ENCODE results near the gene SNTN. TPM values are rescaled to one million over a fixed set of nuclear protein-coding genes. Genes with fewer than 3 reads are reported as not detected.
A peak's percentile ranks its signal among the peaks of the same experiment; 100 is the strongest.

The SNTN gene
- total and polyA plus RNA-seq, 4 experiments from 2014 or later, result not detected

DNA sequence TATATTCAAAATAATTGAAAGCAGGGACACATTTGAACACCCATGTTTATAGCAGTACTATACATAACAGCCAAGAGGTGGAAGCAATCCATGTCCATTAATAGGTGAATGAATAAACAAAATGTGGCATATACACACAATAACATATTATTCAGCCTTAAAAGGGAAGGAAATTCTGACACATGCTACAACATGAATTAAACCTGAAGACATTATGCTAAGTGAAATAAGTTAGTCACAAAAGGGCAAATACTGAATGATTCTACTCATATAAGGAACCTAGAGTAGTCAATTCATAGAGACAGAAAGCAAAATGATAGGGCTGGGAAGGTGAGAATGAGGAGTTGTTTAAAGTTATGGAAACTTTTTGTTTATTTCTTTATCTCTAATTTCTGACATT is 40.9 kb downstream of the SNTN start:
- no peak overlapping the region for H3K4me3 Mint-ChIP-seq
- intact Hi-C loops (cut with micrococcal nuclease), result no loop called here
- H3K27me3 ChIP-seq (ENCODE audit: insufficient read depth, low read length), result no peaks in the 10 kb centered on the region
- H3K9me3 ChIP-seq (ENCODE audit: control insufficient read depth in 1 of 2, low read length in 2 of 2), result no peaks in the 10 kb centered on the region
- peaks cover under 1 to 21% (median 9%) of the 10 kb centered on the region in 8 donors for H3K9me3 Mint-ChIP-seq
- peak overlapping the region in 1 of 7 donors; percentile 54 for H3K27ac Mint-ChIP-seq
- no peak for DNase-seq
- POLR2A ChIA-PET (ENCODE audit: partially characterized antibody), result no interaction called here
- no peak overlapping the region for H3K27ac ChIP-seq (ENCODE audit: low read depth, low read length)
- no peaks in the 10 kb centered on the region for H3K36me3 ChIP-seq (ENCODE audit: insufficient read depth, low read length)
- CTCF ChIA-PET (ENCODE audit: partially characterized antibody), result no interaction called here
- H3K4me3 ChIP-seq (ENCODE audit: low read length in 2 of 2), result no peak overlapping the region
- H3K36me3 Mint-ChIP-seq, result no peaks in the 10 kb centered on the region
- H3K4me1 Mint-ChIP-seq, result no peaks in the 10 kb centered on the region
- no peaks in the 10 kb centered on the region for H3K4me1 ChIP-seq (ENCODE audit: insufficient read depth, low read length)
- H3K27me3 Mint-ChIP-seq, result peaks cover 0 to 4% of the 10 kb centered on the region in 2 donors

DNA sequence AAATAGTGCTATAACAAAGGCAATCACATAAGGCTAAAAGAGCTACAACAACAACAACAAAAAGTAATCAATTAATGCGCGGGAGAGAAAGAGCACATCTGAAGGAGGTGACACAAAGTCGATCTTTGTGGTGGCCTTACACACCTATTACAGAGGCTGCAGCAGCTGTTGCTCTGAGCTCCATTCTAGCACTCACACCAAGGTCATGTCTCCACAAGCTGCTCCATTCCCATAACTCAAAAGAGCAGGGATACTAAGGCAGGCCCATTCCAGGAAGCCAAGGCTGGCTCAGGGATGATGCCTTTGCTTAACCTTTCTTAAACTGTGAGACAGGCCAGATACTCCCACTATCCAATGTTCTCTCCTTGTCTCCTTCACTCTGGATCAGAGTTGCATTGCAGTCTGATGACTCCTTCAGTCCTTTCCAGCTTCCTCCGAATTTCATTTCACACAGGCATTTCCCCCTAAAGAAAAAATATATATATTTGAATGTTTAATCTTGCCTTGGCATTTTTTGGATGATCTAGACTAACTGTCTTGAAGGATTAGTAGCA is 52.7 kb downstream of the SNTN start:
- Mint-ChIP-seq H3K4me3 (no peak overlapping the region), H3K27me3 (peaks cover 0 to 3% of the 10 kb centered on the region in 2 donors), H3K36me3 (no peaks in the 10 kb centered on the region), H3K4me1 (no peaks in the 10 kb centered on the region), H3K9me3 (peaks cover 0 to 2% (median 0%) of the 10 kb centered on the region in 8 donors), H3K27ac (no peak overlapping the region)
- Histone ChIP-seq H3K4me1 (ENCODE audit: insufficient read depth, low read length) (no peaks in the 10 kb centered on the region), H3K36me3 (ENCODE audit: insufficient read depth, low read length) (no peaks in the 10 kb centered on the region), H3K27ac (ENCODE audit: low read depth, low read length) (no peak overlapping the region), H3K4me3 (ENCODE audit: low read length in 2 of 2) (no peak overlapping the region), H3K9me3 (ENCODE audit: control insufficient read depth in 1 of 2, low read length in 2 of 2) (no peaks in the 10 kb centered on the region), H3K27me3 (ENCODE audit: insufficient read depth, low read length) (no peaks in the 10 kb centered on the region)
- POLR2A ChIA-PET (ENCODE audit: partially characterized antibody), result no interaction called here
- intact Hi-C loops (cut with micrococcal nuclease), result no loop called here
- no peak for DNase-seq
- CTCF ChIA-PET (ENCODE audit: partially characterized antibody), result no interaction called here

DNA sequence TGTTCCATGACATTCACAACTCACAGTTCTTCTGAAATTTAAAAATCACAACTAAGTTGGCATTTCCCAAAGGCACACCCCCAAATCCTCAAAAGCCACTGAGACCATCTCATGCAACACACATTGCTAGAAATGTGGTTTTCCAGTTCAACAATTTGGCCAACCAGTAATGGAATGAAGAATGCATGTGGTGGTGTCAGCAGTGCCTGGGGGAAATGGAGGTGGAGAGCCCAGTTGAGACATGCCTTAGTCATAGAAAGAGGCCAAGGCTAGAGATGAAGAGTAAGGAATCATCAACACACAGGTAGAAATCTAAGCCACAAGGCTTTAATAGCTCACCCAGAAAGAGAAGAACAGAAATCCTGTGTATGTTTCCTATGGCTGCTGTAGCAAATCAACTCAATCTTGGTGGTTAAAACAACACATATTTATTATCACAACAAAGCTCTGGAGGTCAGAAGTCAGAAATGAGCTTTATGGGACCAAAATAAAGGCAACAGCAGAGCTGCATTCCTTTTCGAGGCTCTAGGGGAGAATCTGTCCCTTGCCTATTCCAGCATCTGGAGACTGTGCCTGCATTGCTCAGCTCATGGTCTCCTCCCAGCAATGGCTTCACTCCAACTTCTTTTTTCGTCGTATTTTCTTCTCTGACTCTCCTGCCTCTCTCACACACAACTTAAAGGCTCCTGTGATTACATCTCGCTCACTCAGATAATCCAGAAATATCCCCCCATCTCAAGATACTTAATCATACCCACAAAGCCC is 54.0 kb downstream of the SNTN start:
- H3K9me3 Mint-ChIP-seq, result peaks cover 0 to 2% (median 0%) of the 10 kb centered on the region in 8 donors
- no peaks in the 10 kb centered on the region for H3K4me1 ChIP-seq (ENCODE audit: insufficient read depth, low read length)
- no peak for DNase-seq
- no peaks in the 10 kb centered on the region for H3K4me1 Mint-ChIP-seq
- H3K36me3 ChIP-seq (ENCODE audit: insufficient read depth, low read length), result no peaks in the 10 kb centered on the region
- H3K36me3 Mint-ChIP-seq, result no peaks in the 10 kb centered on the region
- no peaks in the 10 kb centered on the region for H3K27me3 ChIP-seq (ENCODE audit: insufficient read depth, low read length)
- H3K27ac ChIP-seq (ENCODE audit: low read depth, low read length), result no peak overlapping the region
- no peaks in the 10 kb centered on the region for H3K9me3 ChIP-seq (ENCODE audit: control insufficient read depth in 1 of 2, low read length in 2 of 2)
- no peak overlapping the region for H3K4me3 ChIP-seq (ENCODE audit: low read length in 2 of 2)
- ChIA-PET CTCF (ENCODE audit: partially characterized antibody) (no interaction called here), POLR2A (ENCODE audit: partially characterized antibody) (no interaction called here)
- H3K27me3 Mint-ChIP-seq, result peaks cover 0 to 3% of the 10 kb centered on the region in 2 donors
- intact Hi-C loops (cut with micrococcal nuclease), result no loop called here
- H3K4me3 Mint-ChIP-seq, result no peak overlapping the region
- H3K27ac Mint-ChIP-seq, result no peak overlapping the region

DNA sequence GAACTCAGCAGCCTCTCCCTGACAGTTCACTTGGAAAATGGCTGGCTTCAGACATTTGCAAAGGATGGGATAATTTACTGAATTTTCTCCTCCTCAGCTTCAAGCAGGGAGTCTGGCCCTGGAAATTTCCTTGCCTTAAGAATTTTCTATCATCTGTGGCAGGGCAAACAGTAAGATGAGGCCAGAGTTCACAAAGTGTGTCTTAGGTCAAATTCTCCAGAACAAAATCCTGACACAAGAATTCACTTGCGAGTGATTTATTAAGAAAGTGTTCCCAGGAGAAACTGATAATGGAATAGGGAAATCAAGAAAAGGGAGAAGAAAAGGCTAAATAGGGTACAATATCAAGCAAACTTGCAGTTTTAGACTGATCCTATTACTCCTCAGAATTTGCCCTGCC is 55.3 kb downstream of the SNTN start:
- no peak overlapping the region for H3K4me3 ChIP-seq (ENCODE audit: low read length in 2 of 2)
- H3K36me3 ChIP-seq (ENCODE audit: insufficient read depth, low read length), result no peaks in the 10 kb centered on the region
- no peaks in the 10 kb centered on the region for H3K27me3 ChIP-seq (ENCODE audit: insufficient read depth, low read length)
- H3K27me3 Mint-ChIP-seq, result peaks cover 0 to 2% of the 10 kb centered on the region in 2 donors
- intact Hi-C loops (cut with micrococcal nuclease), result no loop called here
- H3K4me3 Mint-ChIP-seq, result no peak overlapping the region
- H3K9me3 Mint-ChIP-seq, result peaks cover 0 to 6% (median 0%) of the 10 kb centered on the region in 8 donors
- POLR2A ChIA-PET (ENCODE audit: partially characterized antibody), result no interaction called here
- no peak overlapping the region for H3K27ac ChIP-seq (ENCODE audit: low read depth, low read length)
- no peak overlapping the region for H3K27ac Mint-ChIP-seq
- no peaks in the 10 kb centered on the region for H3K9me3 ChIP-seq (ENCODE audit: control insufficient read depth in 1 of 2, low read length in 2 of 2)
- H3K4me1 ChIP-seq (ENCODE audit: insufficient read depth, low read length), result no peaks in the 10 kb centered on the region
- CTCF ChIA-PET (ENCODE audit: partially characterized antibody), result no interaction called here
- DNase-seq, result no peak
- H3K36me3 Mint-ChIP-seq, result no peaks in the 10 kb centered on the region
- no peaks in the 10 kb centered on the region for H3K4me1 Mint-ChIP-seq

DNA sequence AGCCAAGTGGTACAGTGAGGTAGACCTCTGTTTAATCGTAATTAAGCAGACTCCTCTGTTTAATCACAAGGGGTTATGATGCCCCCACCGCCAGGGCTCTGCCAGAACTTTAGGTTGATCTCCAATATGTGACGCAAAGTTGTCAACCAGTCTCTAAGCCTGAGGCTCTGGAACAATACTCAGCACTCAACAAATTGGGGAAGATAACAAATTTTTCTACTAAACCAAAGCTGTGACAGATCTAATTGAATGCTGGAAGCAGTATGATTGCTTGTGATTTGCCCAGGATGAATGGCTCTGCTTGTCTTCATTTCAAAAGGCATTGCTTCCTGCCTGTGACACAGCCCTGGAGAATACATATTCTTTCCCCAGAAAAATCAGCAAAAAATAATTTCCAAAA is 57.1 kb downstream of the SNTN start:
- Histone ChIP-seq H3K27me3 (ENCODE audit: insufficient read depth, low read length) (no peaks in the 10 kb centered on the region), H3K27ac (ENCODE audit: low read depth, low read length) (no peak overlapping the region), H3K4me1 (ENCODE audit: insufficient read depth, low read length) (no peaks in the 10 kb centered on the region), H3K9me3 (ENCODE audit: control insufficient read depth in 1 of 2, low read length in 2 of 2) (no peaks in the 10 kb centered on the region), H3K4me3 (ENCODE audit: low read length in 2 of 2) (no peak overlapping the region), H3K36me3 (ENCODE audit: insufficient read depth, low read length) (no peaks in the 10 kb centered on the region)
- H3K27me3 Mint-ChIP-seq, result peaks cover 0 to 2% of the 10 kb centered on the region in 2 donors
- H3K9me3 Mint-ChIP-seq, result peaks cover 0 to 6% (median 0%) of the 10 kb centered on the region in 8 donors
- ChIA-PET CTCF (ENCODE audit: partially characterized antibody) (no interaction called here), POLR2A (ENCODE audit: partially characterized antibody) (no interaction called here)
- H3K4me3 Mint-ChIP-seq, result no peak overlapping the region
- H3K4me1 Mint-ChIP-seq, result no peaks in the 10 kb centered on the region
- intact Hi-C loops (cut with micrococcal nuclease), result no loop called here
- H3K27ac Mint-ChIP-seq, result no peak overlapping the region
- no peaks in the 10 kb centered on the region for H3K36me3 Mint-ChIP-seq
- no peak for DNase-seq

Other genes starting within 250 kb of the SNTN start
- gene C3orf49, start 166.6 kb downstream of the SNTN start, total RNA-seq, result not detected
- not detected for gene C3orf49, start 166.6 kb downstream of the SNTN start, polyA plus RNA-seq
- 10 to 100 TPM; 40.2 TPM for gene THOC7, start 211.1 kb downstream of the SNTN start, total RNA-seq
- 100 to 1,000 TPM in 1 of 2 donors, 10 to 100 TPM in 1; 85.5 to 142 TPM for gene THOC7, start 211.1 kb downstream of the SNTN start, polyA plus RNA-seq
- 100 to 1,000 TPM; 153 to 160 TPM for gene ATXN7, start 211.2 kb downstream of the SNTN start, total RNA-seq
- 10 to 100 TPM; 13.4 to 25.1 TPM for gene ATXN7, start 211.2 kb downstream of the SNTN start, polyA plus RNA-seq